HG03159 (cell line): ENCODE data around the gene RNF130.
"Not testable (repeated sequence)": the region's sequence is repeated elsewhere in the genome, so short reads cannot be mapped to it uniquely, and the experiment has no call there.

ENCODE experiments used
- ATAC-seq: cut with Tn5 transposase; IDR thresholded peaks from one replicate; pipeline ENCODE4 v1.9.1; 2021; ENCODE audit warnings: mild to moderate bottlenecking, moderate library complexity; ENCODE audit not compliant: unreplicated experiment

The RNF130 gene

GRCh38 chr5:180103487-180104167 lies 32.1 kb upstream of the RNF130 start:
- no peak for ATAC-seq

GRCh38 chr5:180102636-180103035 lies 31.1 kb upstream of the RNF130 start:
- no peak for ATAC-seq

- no peak for ATAC-seq
Measured at GRCh38 chr5:180101451-180102105, 30.0 kb upstream of the RNF130 start.

GRCh38 chr5:180100621-180101450 lies 29.3 kb upstream of the RNF130 start:
- no peak for ATAC-seq

GRCh38 chr5:180099733-180100611 lies 28.4 kb upstream of the RNF130 start:
- ATAC-seq: no peak

- ATAC-seq: no peak
Measured at GRCh38 chr5:180098991-180099732, 27.6 kb upstream of the RNF130 start.

GRCh38 chr5:180098526-180098925 lies 27.0 kb upstream of the RNF130 start:
- no peak for ATAC-seq

- no peak for ATAC-seq
Measured at GRCh38 chr5:180097926-180098325, 26.4 kb upstream of the RNF130 start.

- ATAC-seq: no peak
Measured at GRCh38 chr5:180097163-180097894, 25.8 kb upstream of the RNF130 start.

GRCh38 chr5:180096616-180097015 lies 25.1 kb upstream of the RNF130 start:
- no peak for ATAC-seq

GRCh38 chr5:180095545-180095944 lies 24.0 kb upstream of the RNF130 start:
- ATAC-seq: no peak

GRCh38 chr5:180093651-180094382 lies 22.3 kb upstream of the RNF130 start:
- no peak for ATAC-seq

GRCh38 chr5:180093241-180093640 lies 21.7 kb upstream of the RNF130 start:
- no peak for ATAC-seq

- ATAC-seq: no peak
Measured at GRCh38 chr5:180090769-180091546, 19.4 kb upstream of the RNF130 start.

- ATAC-seq: no peak
Measured at GRCh38 chr5:180090098-180090768, 18.7 kb upstream of the RNF130 start.

GRCh38 chr5:180089628-180090027 lies 18.1 kb upstream of the RNF130 start:
- ATAC-seq: not testable (repeated sequence)

- no peak for ATAC-seq
Measured at GRCh38 chr5:180088561-180088960, 17.0 kb upstream of the RNF130 start.
